Testis (tissue), 3 donors: ENCODE results near the gene ACACA. TPM values are rescaled to one million over a fixed set of nuclear protein-coding genes. Genes with fewer than 3 reads are reported as not detected.

Source experiments
- DNase-seq: peaks from one replicate; pipeline ENCODE4 v3.0.0-alpha.2; 2019
- H3K27ac ChIP-seq, 2 donors: fragments of 200-600 bp; sonication (generic); one replicate each; pipeline ENCODE4 v1.5.1; 2019
- H3K27me3 ChIP-seq: fragments of 200-600 bp; sonication (generic); one replicate; pipeline ENCODE4 v1.5.1; 2019
- H3K36me3 ChIP-seq: fragments of 200-600 bp; sonication (generic); one replicate; pipeline ENCODE4 v1.5.1; 2017; ENCODE audit warnings: low read depth; ENCODE audit errors: missing control alignments
- H3K4me1 ChIP-seq: fragments of 200-600 bp; sonication (generic); one replicate; pipeline ENCODE4 v1.5.1; 2019
- H3K4me3 ChIP-seq, 2 donors: fragments of 200-600 bp; sonication (generic); one replicate each; pipeline ENCODE4 v1.5.1; 2017 to 2019
- H3K9me3 ChIP-seq: fragments of 200-600 bp; sonication (generic); one replicate; pipeline ENCODE4 v1.5.1; 2017
- POLR2A ChIP-seq: fragments of 450-650 bp; IDR thresholded peaks from one replicate; pipeline ENCODE4 v1.6.1; 2017; ENCODE audit warnings: antibody characterized with exemption, mild to moderate bottlenecking, moderate library complexity
- WGBS, 2 donors: methylation state at CpG; one replicate each; pipeline ENCODE4 v1.1.5; 2018; 5-methylcytosine and 5-hydroxymethylcytosine counted together
- intact Hi-C: fragments of 100-400 bp; cut with DNase I; formaldehyde crosslinking; loops from one replicate; pipeline ENCODE4 v1.15.1; 2023; ENCODE audit warnings: low total_unique reads
- polyA plus RNA-seq: library from polyadenylated mRNA; stranded (reverse); fragments of 350-450 nt; fragmentation: Illumina TruSeq; extraction: RNeasy Lipid Tissue Mini Kit (QIAGEN cat#74804); gene quantifications from one replicate; pipeline ENCODE4 v1.2.3, GENCODE V29; 2014; ENCODE audit warnings: low read depth, low replicate concordance; ENCODE audit not compliant: insufficient read depth
- total RNA-seq, 2 donors: library from RNA; depleted of rRNA; stranded (reverse); fragments of >200 nt; gene quantifications; one replicate each; pipeline ENCODE4 v1.2.3, GENCODE V29; 2016
- TF ChIP-seq, protein P1 (sequence below), 3 experiments: fragments of 450-650 bp in 2 of 3; fragments of 200-600 bp in 1 of 3; sonication (generic) in 1 of 3; IDR thresholded peaks; one replicate each; pipeline ENCODE4 v1.5.1; 2016 to 2019; ENCODE audit warnings: antibody characterized with exemption in 3 of 3, mild to moderate bottlenecking in 2 of 3, moderate library complexity in 1 of 3

Gene ACACA
- total and polyA plus RNA-seq, 3 donors from 2014 or later, result 43.4 to 65.0 (median 56.0) TPM

GRCh38 chr17:37176723-37177122 is 229.9 kb downstream of the ACACA start:
- H3K27ac ChIP-seq, result no peak overlapping the region
- no peak for DNase-seq
- no peak for TF ChIP-seq POLR2A
- TF ChIP-seq, protein P1, sequence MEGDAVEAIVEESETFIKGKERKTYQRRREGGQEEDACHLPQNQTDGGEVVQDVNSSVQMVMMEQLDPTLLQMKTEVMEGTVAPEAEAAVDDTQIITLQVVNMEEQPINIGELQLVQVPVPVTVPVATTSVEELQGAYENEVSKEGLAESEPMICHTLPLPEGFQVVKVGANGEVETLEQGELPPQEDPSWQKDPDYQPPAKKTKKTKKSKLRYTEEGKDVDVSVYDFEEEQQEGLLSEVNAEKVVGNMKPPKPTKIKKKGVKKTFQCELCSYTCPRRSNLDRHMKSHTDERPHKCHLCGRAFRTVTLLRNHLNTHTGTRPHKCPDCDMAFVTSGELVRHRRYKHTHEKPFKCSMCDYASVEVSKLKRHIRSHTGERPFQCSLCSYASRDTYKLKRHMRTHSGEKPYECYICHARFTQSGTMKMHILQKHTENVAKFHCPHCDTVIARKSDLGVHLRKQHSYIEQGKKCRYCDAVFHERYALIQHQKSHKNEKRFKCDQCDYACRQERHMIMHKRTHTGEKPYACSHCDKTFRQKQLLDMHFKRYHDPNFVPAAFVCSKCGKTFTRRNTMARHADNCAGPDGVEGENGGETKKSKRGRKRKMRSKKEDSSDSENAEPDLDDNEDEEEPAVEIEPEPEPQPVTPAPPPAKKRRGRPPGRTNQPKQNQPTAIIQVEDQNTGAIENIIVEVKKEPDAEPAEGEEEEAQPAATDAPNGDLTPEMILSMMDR (IDR thresholded peaks at IDR 0.05), result no peak
- H3K27me3 ChIP-seq, result no peaks in the 10 kb centered on the region
- H3K9me3 ChIP-seq, result no peaks in the 10 kb centered on the region
- H3K36me3 ChIP-seq, result no peaks in the 10 kb centered on the region
- intact Hi-C loops, result no loop called here
- no peak overlapping the region for H3K4me3 ChIP-seq
- H3K4me1 ChIP-seq, result no peaks in the 10 kb centered on the region

DNA sequence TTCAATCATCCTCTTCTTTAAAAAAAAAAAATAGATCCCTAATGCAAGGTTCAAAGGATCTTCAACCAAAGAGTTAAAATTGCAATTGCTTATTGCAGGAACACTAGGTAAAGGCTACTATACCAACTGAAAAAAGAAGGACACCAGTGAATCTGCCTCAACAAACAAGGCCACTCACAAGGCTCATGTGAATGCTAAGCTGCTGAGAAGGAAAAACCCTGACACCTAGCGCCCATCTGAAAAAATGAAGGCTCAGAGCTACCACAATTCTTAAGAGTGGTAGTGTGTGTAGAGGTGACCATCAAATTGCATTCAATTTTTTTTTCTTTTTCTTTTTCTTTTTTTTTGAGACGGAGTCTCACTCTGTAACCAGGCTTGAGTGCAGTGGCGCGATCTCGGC is 232.4 kb downstream of the ACACA start:
- DNase-seq, result peak; percentile 40
- intact Hi-C loops, result no loop called here
- Histone ChIP-seq H3K9me3 (no peaks in the 10 kb centered on the region), H3K4me1 (no peaks in the 10 kb centered on the region), H3K27me3 (no peaks in the 10 kb centered on the region), H3K4me3 (no peak overlapping the region), H3K36me3 (no peaks in the 10 kb centered on the region), H3K27ac (no peak overlapping the region)
- TF ChIP-seq, protein P1 (IDR thresholded peaks at IDR 0.05), result no peak
- TF ChIP-seq POLR2A, result no peak
- 88 to 89% methylated on average over 5 of the region's 5 CpGs for WGBS, 2 donors

- intact Hi-C loops, result no loop called here
- Histone ChIP-seq H3K9me3 (no peaks in the 10 kb centered on the region), H3K27me3 (no peaks in the 10 kb centered on the region), H3K4me3 (no peak overlapping the region), H3K36me3 (no peaks in the 10 kb centered on the region), H3K4me1 (no peaks in the 10 kb centered on the region), H3K27ac (no peak overlapping the region)
- no peak for DNase-seq
- no peak for TF ChIP-seq POLR2A
- TF ChIP-seq, protein P1 (IDR thresholded peaks at IDR 0.05), result no peak
- 83% methylated on average over 2 of the region's 2 CpGs for WGBS, 2 donors
These were observed 235.7 kb downstream of the ACACA start for GRCh38 chr17:37170881-37171425.

- no peaks in the 10 kb centered on the region for H3K4me1 ChIP-seq
- H3K27me3 ChIP-seq, result no peaks in the 10 kb centered on the region
- H3K27ac ChIP-seq, result no peak overlapping the region
- TF ChIP-seq POLR2A, result no peak
- TF ChIP-seq, protein P1 (IDR thresholded peaks at IDR 0.05), result no peak
- H3K9me3 ChIP-seq, result no peaks in the 10 kb centered on the region
- intact Hi-C loops, result no loop called here
- no peak overlapping the region for H3K4me3 ChIP-seq
- no peak for DNase-seq
- H3K36me3 ChIP-seq, result no peaks in the 10 kb centered on the region
- 72 to 84% methylated on average over 3 of the region's 3 CpGs for WGBS, 2 donors
These were observed 237.8 kb downstream of the ACACA start for GRCh38 chr17:37168731-37169353.

DNA sequence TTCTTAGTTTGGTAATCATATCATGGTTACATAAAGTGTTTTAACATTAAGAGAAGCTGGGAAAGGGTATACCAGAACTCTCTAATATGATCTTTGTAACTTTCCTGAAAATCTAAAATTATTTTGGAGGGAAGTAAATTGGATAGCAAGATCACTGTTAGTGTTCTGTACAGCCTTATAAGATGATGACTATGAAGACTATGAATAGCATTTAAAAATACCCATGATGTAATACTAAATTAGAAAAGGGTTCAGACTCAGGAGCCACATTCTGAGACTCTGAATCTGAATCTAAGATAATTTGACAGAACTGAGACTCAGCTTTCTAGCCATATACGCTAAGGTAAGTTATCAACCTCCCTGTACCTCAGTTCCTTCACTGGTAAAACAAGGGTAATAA is 238.9 kb downstream of the ACACA start:
- Histone ChIP-seq H3K27ac (no peak overlapping the region), H3K9me3 (no peaks in the 10 kb centered on the region), H3K36me3 (no peaks in the 10 kb centered on the region), H3K4me1 (no peaks in the 10 kb centered on the region), H3K27me3 (no peaks in the 10 kb centered on the region), H3K4me3 (no peak overlapping the region)
- intact Hi-C loops, result no loop called here
- TF ChIP-seq POLR2A, result no peak
- TF ChIP-seq, protein P1 (IDR thresholded peaks at IDR 0.05), result no peak
- WGBS, 2 donors, result 95 to 97% methylated on average over 1 of the region's 1 CpG
- DNase-seq, result no peak
